Activated CD8-positive, alpha-beta T cell treated with anti-CD3 and anti-CD28 coated beads for 36 hours (primary cell): ENCODE results near the gene DKK2. TPM values are rescaled to one million over a fixed set of nuclear protein-coding genes. Genes with fewer than 3 reads are reported as not detected.

ENCODE experiments used
- ATAC-seq: fragments of 200-7000 bp; cut with Tn5 transposase; one replicate; pipeline ENCODE4 v1.10.0; 2021; ENCODE audit warnings: mild to moderate bottlenecking, moderate library complexity
- CTCF ChIA-PET: fragments of 350-600 bp; sonication (Branson Sonifier 250); formaldehyde crosslinking; loops from one replicate; lab custom pipeline; 2021; ENCODE audit warnings: antibody characterized with exemption; lab: Charles Lee
- POLR2A ChIA-PET: fragments of 350-600 bp; sonication (Branson Sonifier 250); formaldehyde crosslinking; loops from one replicate; lab custom pipeline; 2021; ENCODE audit warnings: antibody characterized with exemption; lab: Charles Lee
- DNase-seq: peaks from one replicate; pipeline ENCODE4 v3.0.0-alpha.2; 2020
- H3K27ac Mint-ChIP-seq: one replicate; pipeline ENCODE4 v1.8.0; 2021; ENCODE audit warnings: mild to moderate bottlenecking, mixed read lengths
- H3K27me3 Mint-ChIP-seq: one replicate; pipeline ENCODE4 v1.8.0; 2021; ENCODE audit warnings: mixed read lengths
- H3K36me3 Mint-ChIP-seq: one replicate; pipeline ENCODE4 v1.8.0; 2021; ENCODE audit warnings: low read depth, mixed read lengths
- H3K4me1 Mint-ChIP-seq: one replicate; pipeline ENCODE4 v1.8.0; 2021; ENCODE audit warnings: low read depth, mixed read lengths
- H3K4me3 Mint-ChIP-seq: one replicate; pipeline ENCODE4 v1.8.0; 2021; ENCODE audit warnings: mild to moderate bottlenecking, moderate library complexity, mixed read lengths
- H3K9me3 Mint-ChIP-seq: one replicate; pipeline ENCODE4 v1.8.0; 2021; ENCODE audit warnings: mixed read lengths
- intact Hi-C: fragments of 100-400 bp; cut with micrococcal nuclease; formaldehyde crosslinking; loops from one replicate; pipeline ENCODE4 v1.10.0; 2022
- total RNA-seq, 2 experiments: library from RNA; stranded (reverse); gene quantifications; one replicate each; pipeline ENCODE4 v1.2.3, GENCODE V29; 2021
- TF ChIP-seq, protein P1 (sequence below): fragments of 200-600 bp; IDR thresholded peaks from one replicate; pipeline ENCODE4 v1.8.0; 2022; ENCODE audit warnings: antibody characterized with exemption, mild to moderate bottlenecking

The DKK2 gene, protein sequence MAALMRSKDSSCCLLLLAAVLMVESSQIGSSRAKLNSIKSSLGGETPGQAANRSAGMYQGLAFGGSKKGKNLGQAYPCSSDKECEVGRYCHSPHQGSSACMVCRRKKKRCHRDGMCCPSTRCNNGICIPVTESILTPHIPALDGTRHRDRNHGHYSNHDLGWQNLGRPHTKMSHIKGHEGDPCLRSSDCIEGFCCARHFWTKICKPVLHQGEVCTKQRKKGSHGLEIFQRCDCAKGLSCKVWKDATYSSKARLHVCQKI
- not detected for total RNA-seq

DNA sequence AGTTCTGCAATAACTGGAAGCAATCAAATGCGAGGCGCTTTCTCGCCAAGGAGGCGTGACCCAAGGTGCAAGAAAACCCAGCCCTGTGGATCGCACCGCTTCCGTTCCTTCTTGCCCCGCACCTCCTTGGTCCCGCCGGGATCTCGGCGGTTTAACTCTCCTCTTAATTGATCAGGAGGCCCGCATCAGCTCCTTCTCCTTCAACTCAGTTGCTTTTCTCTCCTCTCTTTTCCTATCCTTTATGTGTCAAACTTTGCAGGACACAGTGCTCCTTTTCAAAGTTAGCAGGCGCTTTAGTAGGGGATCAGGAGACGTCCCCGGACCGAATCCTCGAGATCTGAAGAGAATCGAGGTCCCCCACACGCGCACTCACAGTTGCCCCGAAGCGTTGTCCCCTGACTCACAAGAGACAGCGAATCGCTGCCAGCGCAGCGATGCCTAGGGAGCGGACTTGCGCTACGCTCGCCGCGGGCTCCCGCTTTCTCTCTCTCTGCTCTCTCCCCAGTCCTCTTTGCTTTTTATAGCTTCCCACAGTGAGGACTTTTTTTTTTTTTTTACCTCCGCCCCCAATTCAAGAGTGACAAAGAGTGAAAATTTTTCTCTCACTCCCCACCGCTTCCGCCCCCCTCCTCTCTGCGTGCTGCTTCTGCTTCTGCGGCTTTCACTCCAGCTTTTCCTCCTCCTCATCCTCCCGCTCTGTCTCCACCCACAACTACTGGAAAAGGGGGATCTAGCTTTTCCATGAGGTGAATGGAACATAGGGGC, at the start of gene DKK2:
Gene DKK2, minus strand, starts transcription at position 495 of the 765 bp plus-strand sequence. CDS start 722 bp downstream, outside the sequence.
- H3K27ac Mint-ChIP-seq: no peak within 1 kb of the TSS
- H3K36me3 Mint-ChIP-seq: no peaks in the 10 kb centered on the region
- peak within 1 kb of the TSS; percentile 55 for H3K4me3 Mint-ChIP-seq
- H3K4me1 Mint-ChIP-seq: peaks cover 26% of the 10 kb centered on the region
- ChIA-PET POLR2A (no interaction called here), CTCF (no interaction called here)
- peak; percentile 69 for ATAC-seq
- TF ChIP-seq, protein P1, sequence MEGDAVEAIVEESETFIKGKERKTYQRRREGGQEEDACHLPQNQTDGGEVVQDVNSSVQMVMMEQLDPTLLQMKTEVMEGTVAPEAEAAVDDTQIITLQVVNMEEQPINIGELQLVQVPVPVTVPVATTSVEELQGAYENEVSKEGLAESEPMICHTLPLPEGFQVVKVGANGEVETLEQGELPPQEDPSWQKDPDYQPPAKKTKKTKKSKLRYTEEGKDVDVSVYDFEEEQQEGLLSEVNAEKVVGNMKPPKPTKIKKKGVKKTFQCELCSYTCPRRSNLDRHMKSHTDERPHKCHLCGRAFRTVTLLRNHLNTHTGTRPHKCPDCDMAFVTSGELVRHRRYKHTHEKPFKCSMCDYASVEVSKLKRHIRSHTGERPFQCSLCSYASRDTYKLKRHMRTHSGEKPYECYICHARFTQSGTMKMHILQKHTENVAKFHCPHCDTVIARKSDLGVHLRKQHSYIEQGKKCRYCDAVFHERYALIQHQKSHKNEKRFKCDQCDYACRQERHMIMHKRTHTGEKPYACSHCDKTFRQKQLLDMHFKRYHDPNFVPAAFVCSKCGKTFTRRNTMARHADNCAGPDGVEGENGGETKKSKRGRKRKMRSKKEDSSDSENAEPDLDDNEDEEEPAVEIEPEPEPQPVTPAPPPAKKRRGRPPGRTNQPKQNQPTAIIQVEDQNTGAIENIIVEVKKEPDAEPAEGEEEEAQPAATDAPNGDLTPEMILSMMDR: no peak
- intact Hi-C loops: no loop called here
- peak; percentile 19 for DNase-seq
- no peaks in the 10 kb centered on the region for H3K9me3 Mint-ChIP-seq
- peaks cover 65% of the 10 kb centered on the region for H3K27me3 Mint-ChIP-seq

DNA sequence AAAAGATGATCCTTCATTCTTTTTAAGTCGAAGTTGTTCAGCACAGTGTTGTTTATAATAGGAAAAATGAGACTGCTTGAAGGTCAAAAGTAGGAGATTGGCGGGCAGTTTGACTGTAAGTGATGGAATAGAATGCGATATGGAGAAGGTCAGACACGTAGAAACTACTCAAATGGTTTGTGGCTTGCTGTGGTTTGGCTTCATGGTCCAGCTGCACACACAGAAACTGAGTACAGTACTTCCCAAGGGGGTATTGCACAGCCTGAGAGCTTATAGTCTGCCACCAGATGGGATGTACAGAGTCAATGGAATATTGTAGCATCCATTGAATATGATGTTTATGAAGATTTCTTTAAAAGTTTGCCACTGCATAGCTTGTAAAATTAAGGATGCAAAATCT, 41.1 kb upstream of the DKK2 start:
- POLR2A ChIA-PET: no interaction called here
- no peak for ATAC-seq
- intact Hi-C loops: no loop called here

DNA sequence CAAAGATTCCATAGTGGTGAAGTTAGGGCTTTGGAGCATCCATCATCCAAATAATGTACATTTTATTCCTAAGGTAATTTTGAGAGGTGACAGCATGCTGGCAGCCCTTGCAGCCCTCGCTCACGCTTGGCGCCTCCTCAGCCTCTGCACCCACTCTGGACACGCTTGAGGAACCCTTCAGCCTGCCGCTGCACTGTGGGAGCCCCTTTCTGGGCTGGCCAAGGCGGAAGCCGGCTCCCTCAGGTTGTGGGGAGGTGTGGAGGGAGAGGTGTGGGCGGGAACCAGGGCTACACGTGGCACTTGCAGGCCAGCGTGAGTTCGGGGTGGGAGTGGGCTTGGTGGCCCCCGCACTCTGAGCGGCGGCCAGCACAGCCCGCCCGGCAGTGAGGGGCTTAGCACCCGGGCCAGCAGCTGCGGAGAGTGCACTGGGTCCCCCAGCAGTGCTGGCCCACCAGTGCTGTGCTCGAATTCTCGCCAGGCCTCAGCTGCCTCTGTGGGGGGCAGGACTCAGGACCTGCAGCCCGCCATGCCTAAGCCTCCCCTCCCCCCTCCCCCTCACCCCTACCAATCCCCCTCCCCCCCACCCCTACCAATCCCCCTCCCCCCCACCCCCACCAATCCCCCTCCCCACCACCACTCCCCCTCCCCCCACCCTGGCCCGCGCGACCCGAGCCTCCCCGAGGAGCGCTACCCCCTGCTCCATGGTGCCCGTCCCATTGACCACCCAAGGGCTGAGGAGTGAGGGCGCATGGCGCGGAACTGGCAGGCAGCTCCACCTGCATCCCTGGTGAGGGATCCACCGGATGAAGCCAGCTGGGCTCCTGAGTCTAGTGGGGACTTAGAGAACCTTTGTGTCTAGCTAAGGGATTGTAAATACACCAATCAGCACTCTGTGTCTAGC, 37.0 kb upstream of the DKK2 start:
- no peaks in the 10 kb centered on the region for H3K27me3 Mint-ChIP-seq
- H3K36me3 Mint-ChIP-seq: no peaks in the 10 kb centered on the region
- intact Hi-C loops: no loop called here
- TF ChIP-seq, protein P1: no peak
- no peaks in the 10 kb centered on the region for H3K4me1 Mint-ChIP-seq
- no peak for DNase-seq
- H3K4me3 Mint-ChIP-seq: no peak overlapping the region
- H3K27ac Mint-ChIP-seq: no peak overlapping the region
- ChIA-PET POLR2A (no interaction called here), CTCF (no interaction called here)
- ATAC-seq: no peak
- H3K9me3 Mint-ChIP-seq: no peaks in the 10 kb centered on the region

More for the DNA sequence above, 41.1 kb upstream of the DKK2 start:
- TF ChIP-seq, protein P1: no peak
- no peak for DNase-seq
- no peak overlapping the region for H3K4me3 Mint-ChIP-seq
- no peaks in the 10 kb centered on the region for H3K4me1 Mint-ChIP-seq
- H3K9me3 Mint-ChIP-seq: peaks cover 6% of the 10 kb centered on the region
- CTCF ChIA-PET: no interaction called here
- H3K27ac Mint-ChIP-seq: no peak overlapping the region
- H3K36me3 Mint-ChIP-seq: no peaks in the 10 kb centered on the region
- H3K27me3 Mint-ChIP-seq: no peaks in the 10 kb centered on the region

DNA sequence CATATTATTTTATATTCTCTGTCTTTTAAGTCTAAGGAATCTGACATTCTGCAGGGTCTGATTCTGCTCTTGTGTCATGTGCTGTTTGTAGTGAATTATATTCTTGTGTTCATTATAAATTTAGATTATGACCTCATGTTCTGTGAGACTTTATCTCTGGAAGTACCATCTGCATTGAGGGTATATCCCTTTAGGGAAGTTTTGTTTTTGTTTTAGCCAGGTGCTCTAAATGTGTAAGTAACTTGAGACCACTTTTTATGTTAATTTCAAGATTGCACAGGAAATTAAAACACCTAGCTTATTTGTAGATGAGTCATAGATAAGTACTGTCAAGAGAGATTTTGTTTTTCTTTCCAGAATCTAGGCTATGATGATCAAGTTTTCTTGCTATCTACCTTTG, 35.0 kb upstream of the DKK2 start:
- Mint-ChIP-seq H3K4me1 (no peaks in the 10 kb centered on the region), H3K4me3 (no peak overlapping the region), H3K27ac (no peak overlapping the region), H3K27me3 (no peaks in the 10 kb centered on the region), H3K36me3 (no peaks in the 10 kb centered on the region), H3K9me3 (no peaks in the 10 kb centered on the region)
- TF ChIP-seq, protein P1: no peak
- CTCF ChIA-PET: no interaction called here
- POLR2A ChIA-PET: no interaction called here
- ATAC-seq (no peak), DNase-seq (no peak)
- intact Hi-C loops: no loop called here
